Omental fat pad (tissue), 4 donors: ENCODE measurements around the gene C16orf95. TPM values are rescaled to one million over a fixed set of nuclear protein-coding genes. Genes with fewer than 3 reads are reported as not detected.

ENCODE experiments used
- ATAC-seq: fragments of 150-250 bp; one replicate; pipeline ENCODE4 v1.9.1; 2016; ENCODE audit warnings: mild to moderate bottlenecking, moderate library complexity; ENCODE audit not compliant: low FRiP score
- DNase-seq: peaks from one replicate; pipeline ENCODE4 v3.0.0-alpha.2; 2019; ENCODE audit warnings: low spot score
- CTCF ChIP-seq, 3 donors: fragments of 450-650 bp; IDR thresholded peaks; one replicate each; pipeline ENCODE4 v1.5.1; 2016 to 2017; ENCODE audit warnings: antibody characterized with exemption in 3 of 3, mild to moderate bottlenecking in 3 of 3, moderate library complexity in 2 of 3
- total RNA-seq, 4 donors: library from RNA; depleted of rRNA; stranded (reverse); fragments of >200 nt; gene quantifications; one replicate each; pipeline ENCODE4 v1.1.0, GENCODE V29; 2016

The C16orf95 gene
- total RNA-seq, 4 donors from 2014 or later = 1.6 to 7.1 (median 2.5) TPM

- TF ChIP-seq CTCF (IDR thresholded peaks at IDR 0.05) = no peak
- no peak for DNase-seq
- ATAC-seq = no peak
Observed at GRCh38 chr16:87274794-87275193, 42.4 kb downstream of the C16orf95 start.

GRCh38 chr16:87273471-87274030, 43.6 kb downstream of the C16orf95 start:
- ATAC-seq = no peak
- no peak for TF ChIP-seq CTCF (IDR thresholded peaks at IDR 0.05)
- no peak for DNase-seq

- DNase-seq (no peak), ATAC-seq (no peak)
- no peak for TF ChIP-seq CTCF (IDR thresholded peaks at IDR 0.05)
Observed at GRCh38 chr16:87271256-87271655, 45.9 kb downstream of the C16orf95 start.

GRCh38 chr16:87267566-87267965, 49.6 kb downstream of the C16orf95 start:
- TF ChIP-seq CTCF (IDR thresholded peaks at IDR 0.05) = no peak
- ATAC-seq = no peak
- DNase-seq = no peak

GRCh38 chr16:87266846-87267245, 50.3 kb downstream of the C16orf95 start:
- no peak for DNase-seq
- TF ChIP-seq CTCF (IDR thresholded peaks at IDR 0.05) = no peak
- ATAC-seq = no peak

- DNase-seq = no peak
- TF ChIP-seq CTCF (IDR thresholded peaks at IDR 0.05) = no peak
- ATAC-seq = no peak
Observed at GRCh38 chr16:87265261-87265660, 51.9 kb downstream of the C16orf95 start.

GRCh38 chr16:87264634-87265033, 52.6 kb downstream of the C16orf95 start:
- DNase-seq (no peak), ATAC-seq (no peak)
- TF ChIP-seq CTCF (IDR thresholded peaks at IDR 0.05) = no peak
